Measurements from ENCODE around the gene TMED6. TPM values are rescaled to one million over a fixed set of nuclear protein-coding genes. Genes with fewer than 3 reads are reported as not detected.

The TMED6 gene
- total and polyA plus RNA-seq, 2 donors (not counting 3 experiments of a cell fraction or from before 2014, with no cell fraction given), result 1.2 TPM; not detected in 1

GRCh38 chr16:69395859-69396186 is 44.2 kb upstream of the TMED6 start:
- Histone ChIP-seq H3K9me3 (replicated peaks; ENCODE audit: control insufficient read depth, insufficient read depth, low read length) (no peaks in the 10 kb centered on the region), H3K9ac (replicated peaks; ENCODE audit: extremely low read depth, insufficient read depth, low read length) (no peak overlapping the region), H3K4me1 (ENCODE audit: control insufficient read depth, extremely low read depth, insufficient read depth, low read length) (peaks cover 36% of the 10 kb centered on the region), H3K4me3 (replicated peaks in 1 of 3; ENCODE audit: insufficient read depth in 1 of 3, low read depth in 1 of 3, low read length in 3 of 3) (no peak overlapping the region), H3K79me2 (ENCODE audit: control insufficient read depth, insufficient read depth, low read length) (no peaks in the 10 kb centered on the region), H3K4me2 (ENCODE audit: insufficient read depth, low read length) (no peak overlapping the region), H3K36me3 (ENCODE audit: control insufficient read depth in 2 of 2, extremely low read depth in 1 of 2, insufficient read depth in 2 of 2, low read length in 2 of 2) (no peaks in the 10 kb centered on the region), H3K9me1 (replicated peaks; ENCODE audit: control insufficient read depth, extremely low read depth, insufficient read depth, low read length) (no peaks in the 10 kb centered on the region), H2AFZ (ENCODE audit: low read depth, low read length) (no peak overlapping the region), H3K27me3 (ENCODE audit: control insufficient read depth in 2 of 2, insufficient read depth in 2 of 2, low read length in 2 of 2) (peaks cover 0 to 1% of the 10 kb centered on the region in 2 experiments), H3K27ac (ENCODE audit: insufficient read depth, low read depth, low read length) (no peak overlapping the region), H4K20me1 (replicated peaks; ENCODE audit: control insufficient read depth, extremely low read depth, insufficient read depth, low read length) (no peaks in the 10 kb centered on the region)
- dilution Hi-C loops (cut with MboI; ENCODE audit: extremely low pct_ligation_motif_present, low sequenced_read_pairs), result no loop called here
- FAIRE-seq (no peak), DNase-seq (ENCODE audit: low read depth, low spot score) (no peak)
- TF ChIP-seq POLR2AphosphoS5 (IDR thresholded peaks at IDR 0.05; ENCODE audit: insufficient read depth, low read depth, low read length), result no peak
- no peak for TF ChIP-seq CTCF (IDR thresholded peaks at IDR 0.05; ENCODE audit: extremely low read depth in 1 of 2, insufficient read depth in 1 of 2, low read depth in 1 of 2, low read length in 2 of 2)
- no peak for TF ChIP-seq MYC (IDR thresholded peaks at IDR 0.05; ENCODE audit: low read depth, low read length)
- no peak for TF ChIP-seq EZH2 (IDR thresholded peaks at IDR 0.05; ENCODE audit: borderline replicate concordance, low read depth, low read length, severe bottlenecking)
- no peak for TF ChIP-seq FOS (IDR thresholded peaks at IDR 0.05; ENCODE audit: borderline replicate concordance, insufficient read depth, low read length)
- TF ChIP-seq POLR2A (IDR thresholded peaks at IDR 0.05; ENCODE audit: low read depth, low read length), result no peak
- TF ChIP-seq GATA2 (IDR thresholded peaks at IDR 0.05; ENCODE audit: insufficient read depth, insufficient read length, low read depth, low read length), result no peak
- no peak for TF ChIP-seq MAX (IDR thresholded peaks at IDR 0.05; ENCODE audit: insufficient read depth, insufficient read length)
- TF ChIP-seq JUN (IDR thresholded peaks at IDR 0.05; ENCODE audit: borderline replicate concordance, insufficient read depth, insufficient read length, low read depth), result no peak
- no TSS peak for BruUV-seq (replicated peaks)
- intact Hi-C loops (cut with micrococcal nuclease), result loop anchor here (1.0 to 10.0 kb wide), 5 partner anchors 71 to 358 kb away; partner anchors contain the start of gene NOB1
- ChIA-PET POLR2A (interaction anchor here (0.9 to 1.1 kb wide), 3 partner anchors 8 to 359 kb away, joined by 3 read pairs; partner anchors contain the start of gene NOB1), CTCF (interaction anchor here (0.5 to 5.2 kb wide), 88 partner anchors 9 to 548 kb away, joined by 3 to 57 read pairs (median 5); partner anchors contain the start of genes CYB5B, NOB1 and TERF2)

Data from endothelial cell of umbilical vein (primary cell).